ENCODE data around the gene IRGQ. TPM values are rescaled to one million over a fixed set of nuclear protein-coding genes. Genes with fewer than 3 reads are reported as not detected.
"Not testable (repeated sequence)": the region's sequence is repeated elsewhere in the genome, so short reads cannot be mapped to it uniquely, and the experiment has no call there.

Gene IRGQ
- total RNA-seq, 2 experiments from 2014 or later, result 17.1 to 17.9 TPM

DNA sequence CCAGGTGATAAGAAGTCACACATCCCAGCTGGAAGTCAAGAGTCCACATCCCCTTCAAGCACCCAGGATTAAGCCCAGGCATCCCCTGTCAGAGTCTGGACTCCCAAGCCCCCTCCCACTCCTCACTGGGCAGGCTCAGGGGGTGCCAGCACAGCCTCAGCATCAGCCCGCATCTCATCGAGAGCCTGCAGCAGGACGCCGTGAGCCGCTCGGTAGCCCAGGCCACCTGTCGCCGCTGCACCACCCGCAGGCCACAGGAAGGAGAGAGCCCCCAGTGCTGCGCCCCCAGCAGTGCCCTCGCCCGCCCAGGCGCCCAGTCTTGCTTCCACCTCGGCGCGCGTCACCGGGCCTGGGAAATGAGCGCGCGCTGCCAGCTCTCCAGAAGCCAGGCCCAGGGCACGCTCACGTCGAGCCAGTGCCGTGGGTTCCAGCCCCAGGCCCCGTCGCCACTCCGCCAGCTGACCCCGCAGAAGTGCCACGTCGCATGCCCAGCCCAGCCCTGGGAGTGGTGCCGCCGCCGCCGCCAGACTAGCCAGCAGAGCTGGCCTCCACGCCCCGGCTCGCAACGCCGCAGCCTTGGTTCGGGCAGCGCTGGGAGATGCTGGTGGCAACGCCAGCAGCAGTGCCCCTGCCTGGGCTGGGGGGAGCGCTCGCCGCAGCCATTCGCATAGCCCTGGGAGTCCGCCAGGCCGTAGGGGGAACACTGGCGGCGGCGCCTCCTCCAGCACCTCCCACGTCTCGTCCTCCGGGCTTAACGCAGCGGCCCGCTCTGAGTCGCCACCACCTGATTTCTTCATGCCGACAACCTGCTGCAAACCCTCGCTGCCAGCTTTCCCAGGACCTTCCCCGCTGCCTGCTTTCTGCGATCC is 3.8 kb downstream of the IRGQ start:
- no peak overlapping the region for H3K27ac Mint-ChIP-seq
- H3K9me3 Mint-ChIP-seq, result no peaks in the 10 kb centered on the region
- intact Hi-C loops (cut with micrococcal nuclease), result loop anchor here (10.0 kb wide), 1 partner anchor 57 kb away; the partner anchor contains the start of gene ZNF575
- peaks cover 15% of the 10 kb centered on the region for H3K4me1 Mint-ChIP-seq (ENCODE audit: low read depth)
- DNase-seq (no peak), ATAC-seq (no peak)
- peaks cover 23% of the 10 kb centered on the region for H3K36me3 Mint-ChIP-seq (ENCODE audit: low read depth)
- H3K27me3 Mint-ChIP-seq, result no peaks in the 10 kb centered on the region
- no peak overlapping the region for H3K4me3 Mint-ChIP-seq
- CTCF ChIA-PET, result interaction anchor here (12.2 kb wide), 1 partner anchor 36 kb away, joined by 188 read pairs; no protein-coding TSS in a partner anchor
- POLR2A ChIA-PET, result interaction anchor here (0.6 to 1.4 kb wide), 2 partner anchors 11 to 21 kb away, joined by 3 read pairs; no protein-coding TSS in a partner anchor
- TF ChIP-seq, protein P1, sequence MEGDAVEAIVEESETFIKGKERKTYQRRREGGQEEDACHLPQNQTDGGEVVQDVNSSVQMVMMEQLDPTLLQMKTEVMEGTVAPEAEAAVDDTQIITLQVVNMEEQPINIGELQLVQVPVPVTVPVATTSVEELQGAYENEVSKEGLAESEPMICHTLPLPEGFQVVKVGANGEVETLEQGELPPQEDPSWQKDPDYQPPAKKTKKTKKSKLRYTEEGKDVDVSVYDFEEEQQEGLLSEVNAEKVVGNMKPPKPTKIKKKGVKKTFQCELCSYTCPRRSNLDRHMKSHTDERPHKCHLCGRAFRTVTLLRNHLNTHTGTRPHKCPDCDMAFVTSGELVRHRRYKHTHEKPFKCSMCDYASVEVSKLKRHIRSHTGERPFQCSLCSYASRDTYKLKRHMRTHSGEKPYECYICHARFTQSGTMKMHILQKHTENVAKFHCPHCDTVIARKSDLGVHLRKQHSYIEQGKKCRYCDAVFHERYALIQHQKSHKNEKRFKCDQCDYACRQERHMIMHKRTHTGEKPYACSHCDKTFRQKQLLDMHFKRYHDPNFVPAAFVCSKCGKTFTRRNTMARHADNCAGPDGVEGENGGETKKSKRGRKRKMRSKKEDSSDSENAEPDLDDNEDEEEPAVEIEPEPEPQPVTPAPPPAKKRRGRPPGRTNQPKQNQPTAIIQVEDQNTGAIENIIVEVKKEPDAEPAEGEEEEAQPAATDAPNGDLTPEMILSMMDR (IDR thresholded peaks at IDR 0.05), result no peak

DNA sequence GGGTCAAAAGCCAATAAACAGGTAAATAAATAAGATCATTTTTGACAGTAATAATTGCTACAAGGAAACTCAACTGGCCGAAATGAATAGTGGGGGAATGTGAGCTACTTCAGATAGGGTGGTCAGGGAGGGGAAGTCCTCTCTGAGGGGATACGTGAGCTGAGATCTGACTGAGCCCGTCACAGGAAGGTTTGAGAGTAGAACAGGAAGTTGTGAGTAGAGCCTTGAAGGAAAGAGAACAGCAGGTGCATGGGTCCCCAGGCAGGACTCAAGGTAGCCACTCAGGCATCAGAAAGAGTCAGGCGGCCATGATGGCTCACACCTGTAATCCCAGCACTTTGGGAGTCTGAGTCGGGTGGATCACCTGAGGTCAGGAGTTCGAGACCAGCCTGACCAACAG is 6.3 kb downstream of the IRGQ start:
- peaks cover 15% of the 10 kb centered on the region for H3K4me1 Mint-ChIP-seq (ENCODE audit: low read depth)
- DNase-seq (peak; percentile 17), ATAC-seq (peak; percentile 43)
- TF ChIP-seq, protein P1 (IDR thresholded peaks at IDR 0.05), result no peak
- peaks cover 32% of the 10 kb centered on the region for H3K36me3 Mint-ChIP-seq (ENCODE audit: low read depth)
- ChIA-PET POLR2A (interaction anchor here (0.9 kb wide), 1 partner anchor 9 kb away, joined by 3 read pairs; no protein-coding TSS in a partner anchor), CTCF (interaction anchor here (1.4 to 12.2 kb wide), 3 partner anchors 14 to 54 kb away, joined by 5 to 188 read pairs (median 5); partner anchors contain the start of genes PINLYP and XRCC1)
- intact Hi-C loops (cut with micrococcal nuclease), result loop anchor here (10.0 kb wide), 1 partner anchor 55 kb away; the partner anchor contains the start of gene ZNF575
- no peaks in the 10 kb centered on the region for H3K27me3 Mint-ChIP-seq
- peak overlapping the region; percentile 55 for H3K27ac Mint-ChIP-seq
- H3K9me3 Mint-ChIP-seq, result no peaks in the 10 kb centered on the region
- H3K4me3 Mint-ChIP-seq, result no peak overlapping the region

DNA sequence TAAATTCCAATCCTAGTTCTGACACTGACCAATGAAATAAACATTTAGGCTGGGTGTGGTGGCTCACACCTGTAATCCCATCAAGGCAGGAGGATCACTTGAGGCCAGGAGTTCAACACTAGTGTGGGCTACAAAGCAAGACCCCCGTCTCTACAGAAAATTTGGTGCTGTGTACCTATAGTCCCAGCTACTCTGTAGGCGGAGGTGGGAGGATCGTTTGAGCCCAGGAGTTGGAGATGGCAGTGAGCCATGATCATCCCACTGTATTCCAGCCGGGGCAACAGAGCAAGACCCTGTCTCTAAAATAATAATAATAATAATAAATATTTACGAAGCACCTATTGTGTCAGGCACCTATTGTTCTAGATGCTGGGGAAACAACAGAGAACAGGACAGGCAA is 6.7 kb downstream of the IRGQ start:
- ATAC-seq (no peak), DNase-seq (no peak)
- Mint-ChIP-seq H3K4me3 (no peak overlapping the region), H3K27me3 (no peaks in the 10 kb centered on the region), H3K9me3 (no peaks in the 10 kb centered on the region), H3K36me3 (ENCODE audit: low read depth) (peaks cover 32% of the 10 kb centered on the region), H3K27ac (peak overlapping the region; percentile 55), H3K4me1 (ENCODE audit: low read depth) (peaks cover 16% of the 10 kb centered on the region)
- intact Hi-C loops (cut with micrococcal nuclease), result no loop called here
- ChIA-PET POLR2A (interaction anchor here (0.9 to 1.7 kb wide), 2 partner anchors 9 to 14 kb away, joined by 3 to 5 read pairs; partner anchors contain the start of gene XRCC1), CTCF (interaction anchor here (1.4 to 12.2 kb wide), 3 partner anchors 14 to 53 kb away, joined by 5 to 188 read pairs (median 5); partner anchors contain the start of genes PINLYP and XRCC1)
- TF ChIP-seq, protein P1 (IDR thresholded peaks at IDR 0.05), result no peak

DNA sequence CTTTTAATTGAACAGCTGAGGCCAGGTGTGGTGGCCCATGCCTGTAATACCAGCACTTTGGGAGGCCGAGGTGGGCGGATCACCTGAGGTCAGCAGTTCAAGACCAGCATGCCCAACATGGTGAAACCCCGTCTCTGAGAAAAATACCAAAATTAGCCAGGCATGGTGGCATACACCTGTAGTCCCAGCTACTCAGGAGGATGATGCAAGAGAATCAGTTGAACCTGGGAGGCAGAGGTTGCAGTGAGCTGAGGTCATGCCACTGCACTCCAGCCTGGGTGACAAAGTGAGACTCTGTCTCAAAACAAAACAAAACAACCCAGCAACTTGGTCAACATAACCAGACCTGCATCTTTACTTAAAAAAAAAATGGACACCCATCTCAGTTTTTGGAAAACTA is 8.9 kb downstream of the IRGQ start:
- H3K9me3 Mint-ChIP-seq; ATAC-seq; DNase-seq; intact Hi-C loops (cut with micrococcal nuclease); H3K4me3 Mint-ChIP-seq; H3K27me3 Mint-ChIP-seq; H3K27ac Mint-ChIP-seq: not testable (repeated sequence)
- ChIA-PET CTCF (interaction anchor here (3.5 to 12.2 kb wide), 2 partner anchors 7 to 31 kb away, joined by 26 to 188 read pairs; no protein-coding TSS in a partner anchor), POLR2A (interaction anchor here (0.9 kb wide), 1 partner anchor 54 kb away, joined by 3 read pairs; the partner anchor contains the start of gene ZNF575)
- peaks cover 10% of the 10 kb centered on the region for H3K4me1 Mint-ChIP-seq (ENCODE audit: low read depth)
- peaks cover 20% of the 10 kb centered on the region for H3K36me3 Mint-ChIP-seq (ENCODE audit: low read depth)

DNA sequence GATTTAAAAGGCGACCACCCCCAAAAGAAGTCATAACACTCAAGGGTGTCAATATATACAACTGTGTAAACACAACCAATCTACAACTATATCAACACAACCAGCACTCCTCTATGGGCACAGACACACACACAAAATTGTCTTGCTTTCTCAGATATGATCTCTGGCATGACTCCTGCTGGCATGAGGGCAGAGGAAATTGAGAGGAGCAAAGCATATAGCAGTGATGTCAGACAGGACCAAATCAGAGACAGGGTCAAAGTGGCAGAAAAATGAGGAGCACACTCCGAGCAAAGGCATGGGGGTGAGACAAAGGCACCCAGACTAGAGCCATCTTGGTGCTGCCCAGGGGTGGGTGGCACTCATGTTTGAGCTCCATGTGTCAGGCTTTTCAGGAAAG is 9.6 kb downstream of the IRGQ start:
- ChIA-PET CTCF (interaction anchor here (0.6 to 12.2 kb wide), 3 partner anchors 8 to 159 kb away, joined by 3 to 188 read pairs (median 26); no protein-coding TSS in a partner anchor), POLR2A (no interaction called here)
- H3K27me3 Mint-ChIP-seq, result no peaks in the 10 kb centered on the region
- H3K9me3 Mint-ChIP-seq, result no peaks in the 10 kb centered on the region
- H3K36me3 Mint-ChIP-seq (ENCODE audit: low read depth), result peaks cover 20% of the 10 kb centered on the region
- peaks cover 10% of the 10 kb centered on the region for H3K4me1 Mint-ChIP-seq (ENCODE audit: low read depth)
- no peak overlapping the region for H3K27ac Mint-ChIP-seq
- ATAC-seq, result no peak
- DNase-seq, result no peak
- H3K4me3 Mint-ChIP-seq, result no peak overlapping the region
- intact Hi-C loops (cut with micrococcal nuclease), result no loop called here
- TF ChIP-seq, protein P1 (IDR thresholded peaks at IDR 0.05), result no peak

Measured in activated CD8-positive, alpha-beta T cell treated with anti-CD3 and anti-CD28 coated beads for 36 hours (primary cell).